SU-DHL-6 (cell line): Measurements from ENCODE around the gene ADAMTS17.

Source experiments
- H2AFZ ChIP-seq: fragments of 200-600 bp; sonication (generic); 2 replicates; pipeline ENCODE4 v1.6.1; 2014; ENCODE audit warnings: low read depth, mild to moderate bottlenecking, moderate library complexity, mixed read lengths, antibody characterized with exemption, low read length; ENCODE audit not compliant: severe bottlenecking
- H3F3A ChIP-seq: fragments of 200-600 bp; shearing (Covaris generic); 2 replicates; pipeline ENCODE4 v1.6.0; 2016; ENCODE audit warnings: antibody characterized with exemption, mild to moderate bottlenecking; ENCODE audit not compliant: insufficient read depth
- H3K27ac ChIP-seq: fragments of 200-600 bp; sonication (generic); 2 replicates; pipeline ENCODE4 v1.5.1; 2016; ENCODE audit warnings: low read depth, mild to moderate bottlenecking, low read length, moderate library complexity, mixed read lengths
- H3K27me3 ChIP-seq: fragments of 200-600 bp; sonication (generic), shearing (Covaris generic); 2 replicates; pipeline ENCODE4 v1.6.0; 2014; ENCODE audit warnings: mild to moderate bottlenecking, low read length
- H3K36me3 ChIP-seq: fragments of 200-600 bp; sonication (generic); 2 replicates; pipeline ENCODE4 v1.6.1; 2014; ENCODE audit warnings: mild to moderate bottlenecking, low read length, mixed read lengths
- H3K4me2 ChIP-seq: fragments of 300-600, 200-600 bp; shearing (Covaris generic), sonication (generic); 2 replicates; pipeline ENCODE4 v1.6.0; 2014; ENCODE audit warnings: low read length, low read depth, mild to moderate bottlenecking; ENCODE audit not compliant: poor library complexity, severe bottlenecking
- H3K4me3 ChIP-seq: fragments of 200-600 bp; sonication (generic); 2 replicates; pipeline ENCODE4 v1.5.1; 2014; ENCODE audit warnings: antibody characterized with exemption, low read length, mild to moderate bottlenecking, mixed read lengths; ENCODE audit not compliant: insufficient read depth, poor library complexity, severe bottlenecking
- H3K79me2 ChIP-seq: fragments of 200-600 bp; sonication (generic); 2 replicates; pipeline ENCODE4 v1.6.1; 2014; ENCODE audit warnings: mild to moderate bottlenecking, low read length, moderate library complexity; ENCODE audit not compliant: insufficient read depth
- H3K9ac ChIP-seq: fragments of 200-600 bp; sonication (generic); 2 replicates; pipeline ENCODE4 v1.7.0; 2014; ENCODE audit warnings: mild to moderate bottlenecking, low read length
- H3K9me2 ChIP-seq: fragments of 200-600 bp; sonication (generic); replicated peaks from 2 replicates; pipeline ENCODE4 v1.6.1; 2014; ENCODE audit warnings: low read length; ENCODE audit not compliant: insufficient read depth
- H3K9me3 ChIP-seq: fragments of 200-600 bp; sonication (generic); 2 replicates; pipeline ENCODE4 v1.6.1; 2014; ENCODE audit warnings: low read length, mixed read lengths; ENCODE audit not compliant: insufficient read depth
- H4K20me1 ChIP-seq: fragments of 200-600 bp; sonication (generic); 2 replicates; pipeline ENCODE4 v1.6.1; 2014; ENCODE audit warnings: low read depth, mild to moderate bottlenecking, antibody characterized with exemption, low read length, moderate library complexity, mixed read lengths
- CTCF ChIP-seq: fragments of 200-600 bp; sonication (generic); IDR thresholded peaks from one replicate; pipeline ENCODE4 v1.5.1; 2017; ENCODE audit warnings: antibody characterized with exemption, mild to moderate bottlenecking, low read length, moderate library complexity; ENCODE audit not compliant: insufficient read depth, poor library complexity, severe bottlenecking
- EZH2phosphoT487 ChIP-seq: fragments of 200-600 bp; sonication (generic), shearing (Covaris generic); conservative IDR thresholded peaks from 2 replicates; pipeline ENCODE4 v1.6.1; 2018; ENCODE audit warnings: mild to moderate bottlenecking, antibody characterized with exemption, low read length, moderate library complexity, mixed read lengths

The ADAMTS17 gene

GRCh38 chr15:100048736-100049135 is 293.0 kb downstream of the ADAMTS17 start:
- Histone ChIP-seq H3K27me3 (no peaks in the 10 kb centered on the region), H3K4me2 (no peak overlapping the region), H3K27ac (no peak overlapping the region), H3K4me3 (no peak overlapping the region), H3K79me2 (no peaks in the 10 kb centered on the region), H3K9me2 (no peaks in the 10 kb centered on the region), H3F3A (no peaks in the 10 kb centered on the region), H3K9ac (no peak overlapping the region), H2AFZ (no peak overlapping the region), H3K36me3 (no peaks in the 10 kb centered on the region), H4K20me1 (no peaks in the 10 kb centered on the region), H3K9me3 (no peaks in the 10 kb centered on the region)
- TF ChIP-seq CTCF, result no peak
- TF ChIP-seq EZH2phosphoT487, result no peak

GRCh38 chr15:100043692-100044091 is 298.1 kb downstream of the ADAMTS17 start:
- Histone ChIP-seq H3K4me3 (no peak overlapping the region), H4K20me1 (no peaks in the 10 kb centered on the region), H3F3A (no peaks in the 10 kb centered on the region), H3K27ac (no peak overlapping the region), H3K9me3 (no peaks in the 10 kb centered on the region), H3K79me2 (no peaks in the 10 kb centered on the region), H3K9me2 (no peaks in the 10 kb centered on the region), H3K9ac (no peak overlapping the region), H3K4me2 (no peak overlapping the region), H3K27me3 (no peaks in the 10 kb centered on the region), H2AFZ (no peak overlapping the region), H3K36me3 (no peaks in the 10 kb centered on the region)
- TF ChIP-seq EZH2phosphoT487 (no peak), CTCF (no peak)

- Histone ChIP-seq H3K36me3 (no peaks in the 10 kb centered on the region), H3K4me2 (no peak overlapping the region)
Observed at GRCh38 chr15:100043068-100043641, 298.6 kb downstream of the ADAMTS17 start.

More at GRCh38 chr15:100043068-100043641, 298.6 kb downstream of the ADAMTS17 start:
- no peak overlapping the region for H3K27ac ChIP-seq
- H3K27me3 ChIP-seq, result no peaks in the 10 kb centered on the region
- H4K20me1 ChIP-seq, result no peaks in the 10 kb centered on the region
- H3K9ac ChIP-seq, result no peak overlapping the region
- H3F3A ChIP-seq, result no peaks in the 10 kb centered on the region
- H2AFZ ChIP-seq, result no peak overlapping the region
- H3K79me2 ChIP-seq, result no peaks in the 10 kb centered on the region
- no peaks in the 10 kb centered on the region for H3K9me2 ChIP-seq
- TF ChIP-seq CTCF (no peak), EZH2phosphoT487 (no peak)
- H3K9me3 ChIP-seq, result no peaks in the 10 kb centered on the region
- H3K4me3 ChIP-seq, result no peak overlapping the region
